Suppressor macrophage (primary cell): ENCODE measurements around the gene TRMT10B.
"Not testable (repeated sequence)": the region's sequence is repeated elsewhere in the genome, so short reads cannot be mapped to it uniquely, and the experiment has no call there.

ENCODE experiments used
- DNase-seq, 4 experiments: peaks; one replicate each; pipeline ENCODE4 v3.0.0-alpha.2; 2020 to 2022

TRMT10B gene

GRCh38 chr9:37801287-37801850 is 47.8 kb downstream of the TRMT10B start:
- peak; percentile 41 to 83 (median 60) for DNase-seq

GRCh38 chr9:37801959-37802711 is 48.5 kb downstream of the TRMT10B start:
- DNase-seq: no peak

GRCh38 chr9:37806271-37806670 is 52.7 kb downstream of the TRMT10B start:
- no peak for DNase-seq

- not testable (repeated sequence) for DNase-seq
Measured at GRCh38 chr9:37809676-37810075, 56.1 kb downstream of the TRMT10B start.

GRCh38 chr9:37811906-37812476 is 58.4 kb downstream of the TRMT10B start:
- no peak for DNase-seq

- peak in 3 of 4 experiments; percentile 3 to 43 (median 30) for DNase-seq
Measured at GRCh38 chr9:37812773-37813379, 59.3 kb downstream of the TRMT10B start.

- DNase-seq: no peak
Measured at GRCh38 chr9:37818849-37819248, 65.2 kb downstream of the TRMT10B start.

GRCh38 chr9:37820142-37820541 is 66.5 kb downstream of the TRMT10B start:
- no peak for DNase-seq

GRCh38 chr9:37825174-37825573 is 71.6 kb downstream of the TRMT10B start:
- not testable (repeated sequence) for DNase-seq

- no peak for DNase-seq
Measured at GRCh38 chr9:37827483-37828165, 74.0 kb downstream of the TRMT10B start.
